ENCODE measurements around the gene EIF2S3.

EIF2S3 gene

GRCh38 chrX:24117258-24117657 lies 62.5 kb downstream of the EIF2S3 start:
- no peaks in the 10 kb centered on the region for H3K4me1 ChIP-seq (ENCODE audit: insufficient read depth, low read length)
- no peak overlapping the region for H3K4me3 ChIP-seq (ENCODE audit: low read length)
- H3K36me3 ChIP-seq (ENCODE audit: insufficient read depth, low read length) = no peaks in the 10 kb centered on the region
- H2AFZ ChIP-seq (ENCODE audit: low read depth, low read length) = no peak overlapping the region
- H3K9me3 ChIP-seq (ENCODE audit: low read length) = no peaks in the 10 kb centered on the region
- no peaks in the 10 kb centered on the region for H3K27me3 ChIP-seq (ENCODE audit: insufficient read depth, low read length)

- Histone ChIP-seq H2AFZ (ENCODE audit: low read depth, low read length) (no peak overlapping the region), H3K27me3 (ENCODE audit: insufficient read depth, low read length) (no peaks in the 10 kb centered on the region), H3K36me3 (ENCODE audit: insufficient read depth, low read length) (no peaks in the 10 kb centered on the region), H3K4me1 (ENCODE audit: insufficient read depth, low read length) (no peaks in the 10 kb centered on the region), H3K4me3 (ENCODE audit: low read length) (no peak overlapping the region), H3K9me3 (ENCODE audit: low read length) (no peaks in the 10 kb centered on the region)
Observed at GRCh38 chrX:24124244-24124799, 69.6 kb downstream of the EIF2S3 start.

- H3K27me3 ChIP-seq (ENCODE audit: insufficient read depth, low read length) = no peaks in the 10 kb centered on the region
- no peaks in the 10 kb centered on the region for H3K4me1 ChIP-seq (ENCODE audit: insufficient read depth, low read length)
- no peak overlapping the region for H3K4me3 ChIP-seq (ENCODE audit: low read length)
- no peak overlapping the region for H2AFZ ChIP-seq (ENCODE audit: low read depth, low read length)
- no peaks in the 10 kb centered on the region for H3K9me3 ChIP-seq (ENCODE audit: low read length)
- no peaks in the 10 kb centered on the region for H3K36me3 ChIP-seq (ENCODE audit: insufficient read depth, low read length)
Observed at GRCh38 chrX:24125028-24125612, 70.4 kb downstream of the EIF2S3 start.

Measured in neuron (in vitro differentiated cells).